H9 (cell line): ENCODE results near the gene C15orf62. TPM values are rescaled to one million over a fixed set of nuclear protein-coding genes. Genes with fewer than 3 reads are reported as not detected.

Experiments used
- DNase-seq: peaks from one replicate; pipeline ENCODE4 v3.0.0-alpha.2; 2017
- H2AFZ ChIP-seq: one replicate; pipeline ENCODE4 v1.6.1; 2013; ENCODE audit warnings: mild to moderate bottlenecking, low read length, control low read depth, moderate library complexity
- H2AK5ac ChIP-seq: 2 replicates; pipeline ENCODE4 v1.6.1; 2013; ENCODE audit warnings: low read length, control low read depth, mixed read lengths; ENCODE audit not compliant: insufficient read length
- H2BK120ac ChIP-seq: one replicate; pipeline ENCODE4 v1.6.1; 2013; ENCODE audit warnings: low read depth, mild to moderate bottlenecking, low read length, control low read depth, inconsistent platforms; ENCODE audit not compliant: poor library complexity, severe bottlenecking
- H2BK12ac ChIP-seq: 2 replicates; pipeline ENCODE4 v1.6.1; 2013; ENCODE audit warnings: low read length, control low read depth, mixed read lengths, low read depth; ENCODE audit not compliant: insufficient read length
- H2BK15ac ChIP-seq: 2 replicates; pipeline ENCODE4 v1.6.1; 2013; ENCODE audit warnings: low read depth, low read length, control low read depth
- H2BK20ac ChIP-seq: one replicate; pipeline ENCODE4 v1.6.1; 2013; ENCODE audit warnings: low read depth, mild to moderate bottlenecking, low read length, control low read depth, inconsistent platforms; ENCODE audit not compliant: poor library complexity, severe bottlenecking
- H2BK5ac ChIP-seq: 2 replicates; pipeline ENCODE4 v1.6.1; 2013; ENCODE audit warnings: low read length, control low read depth, mixed read lengths; ENCODE audit not compliant: insufficient read length
- H3K14ac ChIP-seq: 2 replicates; pipeline ENCODE4 v1.6.1; 2013; ENCODE audit warnings: low read length, control low read depth; ENCODE audit not compliant: insufficient read depth
- H3K18ac ChIP-seq: 2 replicates; pipeline ENCODE4 v1.6.1; 2013; ENCODE audit warnings: low read depth, mild to moderate bottlenecking, mixed read lengths, low read length, control low read depth; ENCODE audit not compliant: insufficient read length
- H3K23ac ChIP-seq: 2 replicates; pipeline ENCODE4 v1.6.1; 2013; ENCODE audit warnings: low read length, control low read depth, mixed read lengths, low read depth; ENCODE audit not compliant: insufficient read length
- H3K23me2 ChIP-seq: 2 replicates; pipeline ENCODE4 v1.6.1; 2013; ENCODE audit warnings: low read depth, mild to moderate bottlenecking, mixed read lengths, low read length, control low read depth; ENCODE audit not compliant: insufficient read length, poor library complexity, severe bottlenecking
- H3K27ac ChIP-seq: 2 replicates; pipeline ENCODE4 v1.5.1; 2013; ENCODE audit warnings: low read length, control low read depth, mixed read lengths, low read depth; ENCODE audit not compliant: insufficient read length
- H3K27me3 ChIP-seq: 2 replicates; pipeline ENCODE4 v1.6.1; 2013; ENCODE audit warnings: low read length, control low read depth, inconsistent platforms; ENCODE audit not compliant: insufficient read depth
- H3K4ac ChIP-seq: 2 replicates; pipeline ENCODE4 v1.6.1; 2013; ENCODE audit warnings: low read depth, mild to moderate bottlenecking, control low read depth, inconsistent platforms, low read length, moderate library complexity
- H3K4me1 ChIP-seq: 2 replicates; pipeline ENCODE4 v1.6.1; 2013; ENCODE audit warnings: low read length, control low read depth, inconsistent platforms; ENCODE audit not compliant: insufficient read depth
- H3K4me2 ChIP-seq: 2 replicates; pipeline ENCODE4 v1.6.1; 2013; ENCODE audit warnings: low read length, control low read depth, mixed read lengths; ENCODE audit not compliant: insufficient read length, insufficient read depth
- H3K56ac ChIP-seq: 2 replicates; pipeline ENCODE4 v1.6.1; 2013; ENCODE audit warnings: low read depth, mild to moderate bottlenecking, mixed read lengths, low read length, control low read depth; ENCODE audit not compliant: insufficient read length
- H3K79me1 ChIP-seq: 2 replicates; pipeline ENCODE4 v1.6.1; 2013; ENCODE audit warnings: low read depth, mild to moderate bottlenecking, moderate library complexity, low read length, control low read depth, inconsistent platforms; ENCODE audit not compliant: insufficient read depth, poor library complexity, severe bottlenecking
- H3K79me2 ChIP-seq: 2 replicates; pipeline ENCODE4 v1.6.1; 2013; ENCODE audit warnings: low read length, control low read depth, inconsistent platforms; ENCODE audit not compliant: insufficient read depth
- H3K9ac ChIP-seq: 2 replicates; pipeline ENCODE4 v1.6.1; 2013; ENCODE audit warnings: low read length, control low read depth, mixed read lengths; ENCODE audit not compliant: insufficient read length; ENCODE audit errors: extremely low read depth
- H3K9me3 ChIP-seq: one replicate; pipeline ENCODE4 v1.6.1; 2013; ENCODE audit warnings: low read depth, low read length, inconsistent platforms; ENCODE audit not compliant: control insufficient read depth
- H3T11ph ChIP-seq: one replicate; pipeline ENCODE4 v1.6.1; 2013; ENCODE audit warnings: mild to moderate bottlenecking, low read length, control low read depth, inconsistent platforms
- H4K20me1 ChIP-seq: one replicate; pipeline ENCODE4 v1.6.1; 2013; ENCODE audit not compliant: control insufficient read depth, insufficient read length, insufficient read depth
- H4K5ac ChIP-seq: 2 replicates; pipeline ENCODE4 v1.6.1; 2013; ENCODE audit warnings: low read depth, mild to moderate bottlenecking, mixed read lengths, low read length, control low read depth; ENCODE audit not compliant: insufficient read length
- H4K8ac ChIP-seq: replicated peaks from 2 replicates; pipeline ENCODE4 v1.6.1; 2013; ENCODE audit warnings: low read length, control low read depth, mixed read lengths, low read depth; ENCODE audit not compliant: insufficient read length
- H4K91ac ChIP-seq: 2 replicates; pipeline ENCODE4 v1.6.1; 2013; ENCODE audit warnings: low read depth, mild to moderate bottlenecking, moderate library complexity, mixed read lengths, low read length, control low read depth; ENCODE audit not compliant: insufficient read length
- H3K27ac Mint-ChIP-seq, 3 experiments: 2 replicates in 2 of 3; 3 replicates in 1 of 3; pipeline ENCODE4 v1.8.0; 2020 to 2021; ENCODE audit warnings: mixed read lengths in 3 of 3, mild to moderate bottlenecking in 1 of 3, moderate library complexity in 1 of 3
- H3K27me3 Mint-ChIP-seq: 2 replicates; pipeline ENCODE4 v1.8.0; 2021; ENCODE audit warnings: low read depth, mild to moderate bottlenecking, moderate library complexity, mixed read lengths
- H3K36me3 Mint-ChIP-seq, 3 experiments: 2 replicates in 2 of 3; 3 replicates in 1 of 3; pipeline ENCODE4 v1.8.0; 2020 to 2021; ENCODE audit warnings: low read depth in 3 of 3, mixed read lengths in 3 of 3; ENCODE audit not compliant: insufficient read depth in 1 of 3
- H3K4me1 Mint-ChIP-seq, 2 experiments: 2 replicates each; pipeline ENCODE4 v1.8.0; 2020; ENCODE audit warnings: mixed read lengths in 2 of 2
- H3K4me3 Mint-ChIP-seq, 2 experiments: 2 replicates in 1 of 2; 3 replicates in 1 of 2; pipeline ENCODE4 v1.8.0; 2020 to 2021; ENCODE audit warnings: mild to moderate bottlenecking in 2 of 2, mixed read lengths in 2 of 2, moderate library complexity in 1 of 2
- H3K9me3 Mint-ChIP-seq, 2 experiments: 2 replicates in 1 of 2; 3 replicates in 1 of 2; pipeline ENCODE4 v1.8.0; 2020; ENCODE audit warnings: mild to moderate bottlenecking in 2 of 2, mixed read lengths in 2 of 2, moderate library complexity in 1 of 2
- WGBS: extraction: QIAGEN DNeasy Blood & Tissue Kit; methylation state at CpG from one replicate; pipeline ENCODE4 v1.1.7; 2013; ENCODE audit warnings: missing lambda C conversion rate, low lambda C conversion rate, mixed read lengths; ENCODE audit not compliant: insufficient read length; ENCODE audit errors: extremely low coverage; 5-methylcytosine and 5-hydroxymethylcytosine counted together
- long read RNA-seq: library from polyadenylated mRNA; unstranded; transcript quantifications from one replicate; pipeline ENCODE4 v2.0.0, GENCODE V29; 2020
- total RNA-seq: library from RNA; stranded (reverse); gene quantifications from 2 replicates; pipeline ENCODE4 v1.2.1, GENCODE V29; 2021
- TF ChIP-seq, protein P1 (sequence below): fragments of 200-600 bp; sonication (generic); conservative IDR thresholded peaks from 3 replicates; pipeline ENCODE4 v1.8.0; 2021; ENCODE audit warnings: antibody characterized with exemption, mild to moderate bottlenecking

Gene C15orf62, protein sequence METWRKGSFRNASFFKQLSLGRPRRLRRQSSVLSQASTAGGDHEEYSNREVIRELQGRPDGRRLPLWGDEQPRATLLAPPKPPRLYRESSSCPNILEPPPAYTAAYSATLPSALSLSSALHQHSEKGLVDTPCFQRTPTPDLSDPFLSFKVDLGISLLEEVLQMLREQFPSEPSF
- 0.44 and 0.70 TPM in 2 replicates for total RNA-seq
- long read RNA-seq, partial matches to known transcripts = 0 of 3 reads
- long read RNA-seq, other reads (novel, unspliced or antisense) = 0 of 3 reads

- Histone ChIP-seq H2BK5ac (no peak within 1 kb of the TSS), H3K27me3 (no peaks in the 10 kb centered on the region), H4K8ac (no peak within 1 kb of the TSS), H3K9me3 (no peaks in the 10 kb centered on the region), H3K23ac (no peak within 1 kb of the TSS), H2AK5ac (no peak within 1 kb of the TSS), H3K27ac (no peak within 1 kb of the TSS), H3K18ac (no peak within 1 kb of the TSS), H2BK20ac (no peak within 1 kb of the TSS), H4K20me1 (no peaks in the 10 kb centered on the region), H3K9ac (no peak within 1 kb of the TSS), H3K4me2 (no peak within 1 kb of the TSS), H2AFZ (no peak within 1 kb of the TSS), H4K5ac (no peak within 1 kb of the TSS), H3K79me1 (no peaks in the 10 kb centered on the region), H3K4ac (no peak within 1 kb of the TSS), H3K14ac (no peak within 1 kb of the TSS; the same call in 1 of the 2 replicates), H2BK120ac (no peak within 1 kb of the TSS), H3K4me1 (peaks cover 4% of the 10 kb centered on the region; the same call in 1 of the 2 replicates), H2BK15ac (no peak within 1 kb of the TSS), H4K91ac (no peak within 1 kb of the TSS), H3K23me2 (no peaks in the 10 kb centered on the region), H3K79me2 (no peaks in the 10 kb centered on the region), H2BK12ac (no peak within 1 kb of the TSS), H3K56ac (no peak within 1 kb of the TSS), H3T11ph (no peak within 1 kb of the TSS)
- Mint-ChIP-seq H3K27me3 (no peaks in the 10 kb centered on the region; the same call in 1 of the 2 replicates), H3K9me3 (no peaks in the 10 kb centered on the region), H3K27ac (peak within 1 kb of the TSS; percentile 74 to 83 (median 77); a peak in 6 of 7 replicates), H3K36me3 (peaks cover 3 to 24% (median 6%) of the 10 kb centered on the region in 3 experiments), H3K4me3 (no peak within 1 kb of the TSS; a peak in 1 of 5 replicates), H3K4me1 (peaks cover 27% of the 10 kb centered on the region in 2 experiments)
- WGBS = no CpG with 5 or more reads among the region's 28 CpGs
- TF ChIP-seq, protein P1, sequence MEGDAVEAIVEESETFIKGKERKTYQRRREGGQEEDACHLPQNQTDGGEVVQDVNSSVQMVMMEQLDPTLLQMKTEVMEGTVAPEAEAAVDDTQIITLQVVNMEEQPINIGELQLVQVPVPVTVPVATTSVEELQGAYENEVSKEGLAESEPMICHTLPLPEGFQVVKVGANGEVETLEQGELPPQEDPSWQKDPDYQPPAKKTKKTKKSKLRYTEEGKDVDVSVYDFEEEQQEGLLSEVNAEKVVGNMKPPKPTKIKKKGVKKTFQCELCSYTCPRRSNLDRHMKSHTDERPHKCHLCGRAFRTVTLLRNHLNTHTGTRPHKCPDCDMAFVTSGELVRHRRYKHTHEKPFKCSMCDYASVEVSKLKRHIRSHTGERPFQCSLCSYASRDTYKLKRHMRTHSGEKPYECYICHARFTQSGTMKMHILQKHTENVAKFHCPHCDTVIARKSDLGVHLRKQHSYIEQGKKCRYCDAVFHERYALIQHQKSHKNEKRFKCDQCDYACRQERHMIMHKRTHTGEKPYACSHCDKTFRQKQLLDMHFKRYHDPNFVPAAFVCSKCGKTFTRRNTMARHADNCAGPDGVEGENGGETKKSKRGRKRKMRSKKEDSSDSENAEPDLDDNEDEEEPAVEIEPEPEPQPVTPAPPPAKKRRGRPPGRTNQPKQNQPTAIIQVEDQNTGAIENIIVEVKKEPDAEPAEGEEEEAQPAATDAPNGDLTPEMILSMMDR = no peak
- no peak for DNase-seq
Measured at GRCh38 chr15:40769274-40770146, at the start of gene C15orf62. C15orf62 (plus strand) TSS chr15:40769980; CDS start chr15:40770496, 516 bp downstream.
